GM19452 (cell line): ENCODE data around the gene MLST8.
"Not testable (repeated sequence)": the region's sequence is repeated elsewhere in the genome, so short reads cannot be mapped to it uniquely, and the experiment has no call there.

Source experiments
- ATAC-seq: cut with Tn5 transposase; IDR thresholded peaks from one replicate; pipeline ENCODE4 v1.9.1; 2021; ENCODE audit not compliant: unreplicated experiment

The MLST8 gene

GRCh38 chr16:2189252-2189893, 15.9 kb upstream of the MLST8 start:
- ATAC-seq = no peak

DNA sequence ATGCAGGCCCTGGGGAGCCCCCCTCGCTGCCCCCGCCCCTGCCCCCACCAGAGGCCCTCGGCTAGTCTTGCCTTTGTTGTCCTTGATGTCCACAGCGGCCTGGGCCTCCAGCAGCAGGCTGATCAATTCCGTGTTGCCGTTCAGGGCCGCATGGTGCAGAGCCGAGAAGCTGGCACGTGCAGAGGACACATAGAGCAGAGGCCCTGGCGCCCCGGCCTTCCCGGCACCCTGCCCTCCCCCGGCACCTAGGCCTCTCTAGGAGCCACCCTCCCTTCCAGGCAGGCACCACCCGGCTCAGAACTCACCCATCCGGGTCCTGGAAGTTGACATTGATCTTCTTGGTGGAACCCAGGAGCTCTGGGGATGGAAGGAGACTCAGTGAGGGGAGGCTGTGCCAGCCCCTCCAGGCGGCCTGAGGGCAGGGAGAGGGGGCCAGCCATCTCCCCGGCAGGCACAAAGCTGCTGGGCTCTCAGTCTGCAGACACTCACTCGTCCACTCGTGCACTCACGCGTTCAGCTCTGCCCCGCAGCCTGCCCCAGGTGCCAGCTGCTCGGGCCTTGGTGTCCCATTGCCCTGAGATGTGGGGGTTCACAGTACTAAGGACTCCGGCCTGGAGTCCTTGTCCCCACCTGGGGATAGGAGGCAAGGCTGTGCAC, 15.1 kb upstream of the MLST8 start:
- no peak for ATAC-seq

DNA sequence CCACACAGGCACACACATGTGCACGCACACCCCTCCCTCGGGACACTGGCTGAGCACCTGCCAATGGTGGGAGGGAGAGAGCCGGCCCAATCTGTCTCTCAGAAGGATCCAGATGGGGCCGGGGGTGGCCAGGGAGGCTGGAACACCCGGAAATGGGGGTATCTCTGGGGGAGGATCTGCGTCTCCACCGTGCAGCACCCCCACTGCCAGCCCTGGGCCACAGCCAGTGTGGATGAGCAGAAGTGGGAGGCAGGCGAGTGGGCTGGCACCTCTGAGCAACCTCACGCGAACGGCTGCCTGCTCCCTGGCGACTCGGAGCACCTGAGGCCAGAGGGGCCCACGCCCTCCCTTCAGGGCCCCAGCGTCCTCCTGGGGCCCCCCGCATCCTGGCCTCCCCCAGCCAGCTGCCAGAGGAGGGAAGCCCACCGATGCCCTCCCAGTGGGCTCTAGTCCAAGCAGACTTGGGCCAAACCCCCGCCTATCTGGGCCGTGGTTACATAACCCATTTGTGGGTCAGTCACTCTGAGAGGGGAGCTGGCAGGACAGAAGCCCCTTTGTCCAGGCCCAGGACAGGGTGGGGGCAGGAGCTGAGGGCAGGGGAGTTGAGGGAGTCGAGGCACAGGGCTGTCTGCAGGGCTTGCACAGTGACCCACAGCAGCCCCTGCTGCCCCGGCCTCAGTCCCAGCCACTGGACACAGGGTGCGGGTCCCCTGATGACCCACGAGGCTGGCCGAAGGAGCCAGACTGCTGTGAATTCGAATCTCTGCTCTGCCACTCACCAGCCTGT, 14.4 kb upstream of the MLST8 start:
- ATAC-seq = no peak

DNA sequence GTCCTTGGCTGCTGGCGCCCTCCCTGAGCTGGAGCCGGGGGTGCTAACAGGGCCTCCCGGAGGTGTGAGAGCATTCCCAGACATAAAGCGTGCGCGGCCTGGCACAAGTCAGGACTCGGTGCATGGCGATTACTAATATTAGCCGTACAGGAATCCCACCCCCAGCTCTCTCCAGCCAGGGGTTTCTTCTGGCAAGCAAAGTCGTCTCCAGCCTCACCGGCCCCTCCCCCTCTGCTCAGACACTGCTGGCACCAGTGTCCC, 13.9 kb upstream of the MLST8 start:
- no peak for ATAC-seq

GRCh38 chr16:2194166-2194834, 11.0 kb upstream of the MLST8 start:
- ATAC-seq = no peak

DNA sequence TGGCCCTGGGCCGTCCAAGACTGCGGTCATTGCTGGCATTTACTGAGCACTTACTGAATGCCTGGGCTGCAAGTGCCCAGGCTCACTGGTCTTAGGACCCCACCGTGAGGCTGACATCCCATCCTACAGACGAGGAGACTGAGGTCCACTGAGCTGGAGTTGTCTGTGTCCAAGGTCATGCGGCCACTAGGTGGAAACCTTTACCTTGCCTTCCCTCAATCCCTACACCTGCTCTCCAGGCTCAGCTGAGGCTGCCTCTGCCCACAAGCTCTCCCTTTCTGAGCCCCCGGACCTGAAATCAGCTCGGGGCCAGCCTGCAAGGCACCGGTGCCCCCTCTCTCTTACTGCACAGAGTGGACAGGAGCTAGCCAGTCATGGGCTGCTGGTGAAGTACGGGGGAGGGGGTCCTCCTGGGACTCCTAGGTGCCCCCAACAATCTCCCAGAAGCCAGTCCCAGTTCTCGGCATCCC, 10.4 kb upstream of the MLST8 start:
- ATAC-seq = no peak

DNA sequence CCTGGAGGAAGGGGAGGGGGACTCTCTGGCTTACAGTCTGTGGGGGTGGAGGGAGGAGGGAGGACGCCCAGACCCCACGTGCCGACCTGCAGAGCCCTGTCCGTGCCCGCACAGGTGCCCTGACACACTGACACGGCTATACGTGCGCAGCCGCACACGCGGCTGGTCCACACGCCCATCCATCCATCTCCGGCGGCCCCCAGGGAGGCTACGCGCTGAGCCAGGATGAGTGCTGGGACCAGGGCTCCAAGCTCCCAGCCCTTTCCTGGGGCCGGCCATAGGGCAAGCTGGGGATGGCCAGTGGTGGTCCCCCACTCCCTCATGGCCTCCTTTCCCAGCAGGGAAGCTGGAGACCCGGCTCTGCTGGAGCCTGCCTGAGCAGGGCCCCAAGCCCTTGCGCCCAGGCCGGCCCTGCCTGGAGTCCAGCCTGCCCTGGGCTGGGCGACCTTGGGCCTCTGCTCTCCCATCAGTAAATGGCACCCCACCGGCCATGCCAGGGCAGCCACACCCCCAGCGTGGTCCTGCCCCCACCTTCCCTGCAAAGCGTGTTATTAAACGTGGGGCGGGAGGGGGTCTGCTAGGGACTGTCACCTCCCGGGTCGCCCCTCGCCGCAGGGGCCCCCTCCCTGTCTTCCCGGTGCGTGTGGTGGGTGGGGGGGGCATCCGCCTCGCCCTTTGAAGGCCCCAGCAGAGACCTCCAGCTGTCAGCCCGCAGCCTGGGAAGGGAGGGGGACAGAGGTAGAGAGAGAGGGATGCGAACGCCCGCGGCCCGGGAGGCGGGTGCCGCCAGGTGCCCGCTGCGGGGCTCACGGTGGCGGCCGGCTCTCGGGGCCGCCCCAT, 9.7 kb upstream of the MLST8 start:
- no peak for ATAC-seq

GRCh38 chr16:2196162-2196980, 8.9 kb upstream of the MLST8 start, which contains the start of gene CASKIN1:
CASKIN1 (minus strand) TSS chr16:2196605; CDS start chr16:2196432, 173 bp downstream.
- no peak for ATAC-seq

- ATAC-seq = no peak
These were observed 8.2 kb upstream of the MLST8 start for GRCh38 chr16:2196981-2197511.

- no peak for ATAC-seq
These were observed 7.5 kb upstream of the MLST8 start for GRCh38 chr16:2197765-2198164.

- no peak for ATAC-seq
These were observed 7.0 kb upstream of the MLST8 start for GRCh38 chr16:2198283-2198682.

GRCh38 chr16:2199095-2199494, 6.2 kb upstream of the MLST8 start:
- no peak for ATAC-seq

DNA sequence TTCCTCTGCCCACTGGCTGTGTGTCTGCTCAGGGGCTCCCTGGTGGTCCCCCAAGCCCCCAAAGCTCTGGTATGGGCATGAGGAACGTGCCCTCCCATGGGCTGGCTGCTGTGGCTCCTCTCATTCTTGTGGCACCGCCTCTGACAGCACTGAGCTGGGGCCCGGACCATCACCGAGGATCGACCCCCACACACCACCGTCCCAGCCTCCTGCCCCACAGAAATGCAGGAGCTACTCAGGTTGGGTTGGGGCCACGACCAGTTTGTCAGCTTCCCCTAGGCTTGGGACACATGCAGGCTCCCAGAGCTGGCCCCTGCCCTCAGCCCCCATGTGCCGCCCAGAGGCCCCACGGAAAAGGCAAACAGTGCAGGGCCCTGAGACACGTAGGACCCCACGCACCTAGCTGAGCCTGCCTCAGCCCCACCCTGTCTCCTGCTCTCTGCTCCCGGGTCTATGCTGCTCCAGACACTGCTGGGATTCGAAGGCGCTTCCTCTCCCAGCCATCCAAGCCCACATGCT, 5.6 kb upstream of the MLST8 start:
- no peak for ATAC-seq

GRCh38 chr16:2200313-2200712, 4.9 kb upstream of the MLST8 start:
- no peak for ATAC-seq

- not testable (repeated sequence) for ATAC-seq
These were observed 2.0 kb upstream of the MLST8 start for GRCh38 chr16:2203119-2203688.

- no peak for ATAC-seq
These were observed 694 bp upstream of the MLST8 start for GRCh38 chr16:2204416-2205103.

DNA sequence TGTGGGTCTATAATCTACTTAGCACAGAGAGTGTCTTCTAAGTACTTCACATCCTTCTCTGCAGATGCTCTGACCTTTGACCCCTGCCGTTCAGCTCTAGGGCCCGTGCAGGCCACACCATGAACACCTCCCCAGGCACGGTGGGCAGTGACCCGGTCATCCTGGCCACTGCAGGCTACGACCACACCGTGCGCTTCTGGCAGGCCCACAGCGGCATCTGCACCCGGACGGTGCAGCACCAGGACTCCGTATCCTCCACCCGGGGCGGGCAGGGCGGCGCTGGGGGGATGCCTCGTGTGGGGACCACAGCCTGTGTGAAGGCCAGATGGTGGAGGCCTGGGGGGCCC, 686 bp downstream of the MLST8 start:
- ATAC-seq = no peak

- no peak for ATAC-seq
These were observed 1.1 kb downstream of the MLST8 start for GRCh38 chr16:2206420-2206779.
